NCI-H1436 treated with DMSO at 0.1 percent for 48 hours (cell line): ENCODE data around the gene ITM2B.
"Not testable (repeated sequence)": the region's sequence is repeated elsewhere in the genome, so short reads cannot be mapped to it uniquely, and the experiment has no call there.

Experiments
- DNase-seq: peaks from one replicate; lab custom pipeline; 2025; lab: John Stamatoyannopoulos, UW

Gene ITM2B

DNA sequence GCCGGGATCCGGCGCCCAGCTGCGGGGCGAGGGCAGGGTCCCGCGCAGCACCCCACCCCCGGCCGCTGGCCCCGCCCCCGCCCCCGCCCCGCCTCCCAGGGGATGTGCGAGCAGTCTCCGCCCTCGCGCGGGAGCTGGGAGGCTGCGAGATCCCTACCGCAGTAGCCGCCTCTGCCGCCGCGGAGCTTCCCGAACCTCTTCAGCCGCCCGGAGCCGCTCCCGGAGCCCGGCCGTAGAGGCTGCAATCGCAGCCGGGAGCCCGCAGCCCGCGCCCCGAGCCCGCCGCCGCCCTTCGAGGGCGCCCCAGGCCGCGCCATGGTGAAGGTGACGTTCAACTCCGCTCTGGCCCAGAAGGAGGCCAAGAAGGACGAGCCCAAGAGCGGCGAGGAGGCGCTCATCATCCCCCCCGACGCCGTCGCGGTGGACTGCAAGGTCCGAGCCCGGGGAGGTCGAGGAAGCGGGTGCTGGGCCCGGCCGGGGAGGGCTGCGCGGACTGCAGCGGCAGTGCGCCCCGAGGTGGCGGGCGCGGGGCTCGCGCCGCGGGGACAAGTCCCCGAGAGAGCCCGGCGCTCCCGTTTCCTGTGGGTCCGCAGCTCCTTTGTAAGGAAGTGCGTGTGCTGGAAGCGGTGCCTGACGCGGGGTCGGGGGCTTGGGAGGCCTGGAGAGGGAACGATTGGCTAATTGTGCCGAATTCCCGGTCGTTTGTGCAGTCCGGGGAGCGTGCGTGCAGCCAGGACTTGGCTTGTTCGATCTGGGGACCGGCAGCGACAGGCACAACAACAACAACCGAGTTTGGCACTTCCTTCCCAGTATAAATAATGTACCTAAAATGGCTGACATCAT lies at the start of gene ITM2B:
Gene ITM2B (plus strand): TSS at position 161 of the 843 bp plus-strand sequence. CDS start 155 bp downstream, at position 316.
- no peak for DNase-seq

- DNase-seq: no peak
Measured at GRCh38 chr13:48184260-48184659, 48.7 kb upstream of the ITM2B start.

DNA sequence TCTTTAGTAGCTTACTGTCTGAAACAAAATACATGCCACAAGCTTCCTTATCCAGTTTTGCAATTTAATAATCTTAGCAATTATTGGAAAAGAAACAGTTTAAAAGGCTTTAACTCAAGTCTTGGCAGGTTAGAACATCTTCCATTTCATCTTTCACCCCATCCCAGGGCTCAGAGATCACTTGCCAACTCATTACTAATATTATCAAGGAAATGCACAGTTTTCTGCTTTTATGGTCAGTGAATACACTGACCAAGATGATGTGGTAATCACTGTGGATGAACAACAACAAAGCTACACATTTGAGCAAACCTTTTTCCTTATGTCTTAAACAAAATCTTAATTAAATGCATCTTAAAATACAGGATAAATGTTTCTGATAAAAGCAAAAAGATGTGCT lies 48.0 kb upstream of the ITM2B start:
- DNase-seq: no peak

DNA sequence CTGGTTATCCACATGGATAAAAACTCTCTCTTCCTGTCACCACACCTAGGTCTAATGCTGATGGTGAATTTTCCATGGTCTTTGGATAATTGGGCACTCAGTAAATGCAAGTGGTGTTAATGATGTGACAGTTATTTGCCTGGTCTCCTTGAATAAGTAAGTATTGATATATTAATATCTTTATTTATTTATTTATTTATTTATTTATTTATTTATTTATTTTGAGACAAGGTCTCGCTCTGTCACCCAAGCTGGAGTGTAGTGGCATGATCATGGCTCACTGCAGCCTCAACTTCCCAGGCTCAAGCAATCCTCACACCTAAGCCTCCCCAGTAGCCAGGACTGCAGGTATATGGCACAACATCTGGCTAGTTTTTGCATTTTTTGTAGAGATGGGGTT lies 46.3 kb upstream of the ITM2B start:
- no peak for DNase-seq

- DNase-seq: no peak
Measured at GRCh38 chr13:48188131-48188530, 44.9 kb upstream of the ITM2B start.

DNA sequence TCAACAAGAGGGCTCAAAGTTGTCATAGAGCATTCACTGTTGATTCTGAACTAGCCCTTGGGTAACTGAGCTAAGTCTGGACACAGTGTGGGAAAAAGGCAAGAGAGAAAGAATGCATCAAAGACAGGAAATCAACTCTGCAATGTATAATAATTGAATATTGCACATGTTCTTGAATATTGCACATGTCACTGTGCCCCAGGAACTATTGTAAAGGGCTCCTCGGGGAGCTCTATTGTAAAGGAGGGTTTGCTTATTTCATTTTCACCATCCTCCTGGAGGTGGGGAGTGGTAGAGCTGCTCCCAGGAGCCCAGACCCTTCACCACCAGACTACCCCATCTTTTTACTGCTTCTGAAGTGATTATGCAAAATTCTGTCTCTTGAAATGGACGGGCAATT lies 44.4 kb upstream of the ITM2B start:
- DNase-seq: no peak

DNA sequence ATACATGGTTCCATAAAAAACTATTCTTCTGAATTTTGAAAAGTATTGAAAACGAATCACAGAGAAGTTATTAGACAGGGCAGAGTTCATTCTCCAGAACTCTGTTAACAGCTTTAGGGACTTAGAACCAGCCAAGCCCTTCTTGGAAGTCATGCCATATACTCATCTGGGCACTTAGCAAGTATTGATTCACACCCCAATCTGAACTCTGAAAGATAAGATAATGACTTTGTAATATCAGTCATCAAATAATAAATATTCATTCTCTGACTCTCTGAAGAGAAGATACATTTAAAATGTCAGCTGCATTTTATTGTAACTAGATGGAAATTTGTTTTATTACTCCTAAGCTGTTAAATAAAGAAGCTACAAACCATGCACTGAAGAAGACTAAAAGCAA lies 43.8 kb upstream of the ITM2B start:
- DNase-seq: no peak

GRCh38 chr13:48192411-48192935 lies 40.5 kb upstream of the ITM2B start:
- no peak for DNase-seq

DNA sequence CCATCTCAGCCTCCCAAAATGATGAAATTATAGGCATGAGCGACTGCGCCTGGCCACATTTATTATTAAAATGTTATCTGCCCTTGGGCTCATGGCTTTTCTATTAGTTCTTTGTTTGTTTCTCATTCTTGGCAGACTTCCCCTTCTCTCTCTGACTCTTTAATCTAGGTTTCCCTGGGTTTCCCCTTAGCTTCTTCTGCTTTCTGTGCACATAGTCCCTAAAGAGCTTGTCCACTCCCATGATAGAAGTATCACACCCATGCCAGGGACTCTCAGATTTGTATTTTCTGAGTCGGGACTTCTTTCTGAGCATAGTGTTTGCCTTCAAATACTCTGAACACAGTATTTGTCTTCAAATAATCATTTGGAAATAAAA lies 38.6 kb upstream of the ITM2B start:
- DNase-seq: no peak

- no peak for DNase-seq
Measured at GRCh38 chr13:48199404-48199946, 33.5 kb upstream of the ITM2B start.

GRCh38 chr13:48201044-48201443 lies 32.0 kb upstream of the ITM2B start:
- no peak for DNase-seq

DNA sequence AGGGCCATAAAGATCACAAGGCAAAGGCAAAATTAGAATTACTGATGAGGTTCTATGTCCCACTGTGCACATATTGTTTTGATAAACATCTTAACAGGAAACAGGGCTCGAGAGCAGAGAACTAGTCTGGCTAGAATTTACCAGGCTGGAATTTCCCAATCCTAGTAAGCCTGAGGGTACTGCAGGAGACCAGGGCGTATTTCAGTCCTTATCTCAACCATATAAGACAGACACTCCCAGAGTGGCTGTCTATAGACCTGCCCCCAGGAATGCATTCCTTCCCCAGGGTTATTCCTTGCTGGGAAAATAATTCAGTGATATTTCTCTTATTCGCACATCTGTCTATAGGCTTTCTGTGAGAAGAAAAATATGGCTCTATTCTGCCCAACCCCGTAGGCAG lies 25.8 kb upstream of the ITM2B start:
- DNase-seq: not testable (repeated sequence)

DNA sequence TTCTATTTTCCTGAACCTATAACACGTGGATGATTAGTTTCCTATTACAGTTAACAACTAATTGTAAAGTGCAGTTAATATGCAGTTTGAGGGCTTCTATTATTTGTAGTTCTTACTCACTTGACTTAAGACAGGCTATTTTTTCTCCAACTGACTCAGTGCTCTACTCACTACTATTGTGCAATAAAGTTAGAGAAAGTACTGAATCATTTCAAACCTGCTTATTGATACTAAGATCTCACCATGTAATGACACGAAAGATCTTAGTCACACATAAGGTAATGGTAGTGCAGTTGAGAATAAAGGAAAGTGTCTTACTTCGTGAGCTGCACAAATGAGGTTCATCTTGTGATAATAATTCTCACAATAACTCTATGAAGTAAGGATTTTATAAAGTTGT lies 22.8 kb upstream of the ITM2B start:
- DNase-seq: no peak

GRCh38 chr13:48214519-48215121 lies 18.4 kb upstream of the ITM2B start:
- DNase-seq: no peak

- not testable (repeated sequence) for DNase-seq
Measured at GRCh38 chr13:48215511-48216203, 17.3 kb upstream of the ITM2B start.

- DNase-seq: no peak
Measured at GRCh38 chr13:48216204-48216711, 16.7 kb upstream of the ITM2B start.

- DNase-seq: no peak
Measured at GRCh38 chr13:48220592-48220980, 12.4 kb upstream of the ITM2B start.

GRCh38 chr13:48220981-48221685 lies 11.9 kb upstream of the ITM2B start:
- DNase-seq: no peak

- no peak for DNase-seq
Measured at GRCh38 chr13:48221686-48222187, 11.3 kb upstream of the ITM2B start.

GRCh38 chr13:48222358-48223301 lies 10.4 kb upstream of the ITM2B start:
- DNase-seq: no peak
